HepG2 (cell line): ENCODE measurements around the gene ZDHHC9. TPM values are rescaled to one million over a fixed set of nuclear protein-coding genes. Genes with fewer than 3 reads are reported as not detected.
A peak's percentile ranks its signal among the peaks of the same experiment; 100 is the strongest.
"Not testable (repeated sequence)": the region's sequence is repeated elsewhere in the genome, so short reads cannot be mapped to it uniquely, and the experiment has no call there.

Source experiments
- ATAC-seq: fragments of 200-7000 bp; cut with Tn5 transposase; 3 replicates; pipeline ENCODE4 v1.9.1; 2020; ENCODE audit warnings: mild to moderate bottlenecking, moderate library complexity
- BruUV-seq: library from RNA; stranded (reverse); fragments of 400-500 nt; replicated peaks from 2 replicates; lab custom pipeline; 2021; lab: Mats Ljungman, UMichigan
- CTCF ChIA-PET: fragments of 300-600 bp; formaldehyde crosslinking; extraction: SDS; loops from one replicate; lab custom pipeline; 2021; ENCODE audit warnings: low total read pairs, inconsistent platforms, low intra/inter-chr PET ratio; lab: Yijun Ruan, JAX
- POLR2A ChIA-PET: fragments of 350-600 bp; sonication (Branson Sonifier 250); formaldehyde crosslinking; loops from one replicate; lab custom pipeline; 2020; ENCODE audit warnings: antibody characterized with exemption, inconsistent platforms; lab: Yijun Ruan, JAX
- DNase-seq: peaks from one replicate; pipeline ENCODE4 v3.0.0-alpha.2; 2015; ENCODE audit warnings: low spot score
- FAIRE-seq: peaks from 3 replicates; lab custom pipeline; 2011; peaks lifted over from hg19 to GRCh38; lab: Jason Lieb, UNC
- H2AFZ ChIP-seq: one replicate; pipeline ENCODE4 v1.6.1; 2011; ENCODE audit warnings: low read length, inconsistent platforms
- H3K27ac ChIP-seq: fragments of 300-600 bp; 3 replicates; pipeline ENCODE4 v1.8.0; 2011; ENCODE audit warnings: mixed run types, mild to moderate bottlenecking, mixed read lengths, low read length, inconsistent platforms; ENCODE audit not compliant: insufficient read depth; ENCODE audit errors: extremely low read length
- H3K27me3 ChIP-seq, 2 experiments: fragments of 200-600 bp in 1 of 2; 2 replicates in 1 of 2; 3 replicates in 1 of 2; pipeline versions ENCODE4 v1.6.0 to v1.8.0; 2011; ENCODE audit warnings: low read length in 2 of 2, mild to moderate bottlenecking in 2 of 2, moderate library complexity in 2 of 2, inconsistent platforms in 1 of 2; ENCODE audit not compliant: insufficient read depth in 2 of 2, control insufficient read depth in 1 of 2
- H3K36me3 ChIP-seq, 2 experiments: fragments of 200-600 bp in 1 of 2; replicated peaks in 1 of 2; 2 replicates in 1 of 2; 3 replicates in 1 of 2; pipeline versions ENCODE4 v1.5.1 to v1.8.0; 2011; ENCODE audit warnings: low read length in 2 of 2, inconsistent platforms in 1 of 2; ENCODE audit not compliant: insufficient read depth in 2 of 2, control insufficient read depth in 1 of 2
- H3K4me1 ChIP-seq: 2 replicates; pipeline ENCODE4 v1.5.1; 2012; ENCODE audit warnings: low read length, inconsistent platforms; ENCODE audit not compliant: insufficient read depth
- H3K4me2 ChIP-seq: 2 replicates; pipeline ENCODE4 v1.6.0; 2011; ENCODE audit warnings: low read depth, low read length, inconsistent platforms
- H3K4me3 ChIP-seq, 3 experiments: fragments of 200-600 bp in 1 of 3; sonication (generic), shearing (Covaris generic) in 1 of 3; replicated peaks in 1 of 3; 2 replicates each; pipeline ENCODE4 v1.5.1; 2011 to 2016; ENCODE audit warnings: low read length in 3 of 3, inconsistent platforms in 2 of 3, low read depth in 2 of 3, mild to moderate bottlenecking in 2 of 3, control low read depth in 1 of 3, mixed read lengths in 1 of 3; ENCODE audit not compliant: insufficient read depth in 1 of 3
- H3K79me2 ChIP-seq: one replicate; pipeline ENCODE4 v1.6.1; 2011; ENCODE audit warnings: low read length, inconsistent platforms; ENCODE audit not compliant: insufficient read depth
- H3K9ac ChIP-seq: 2 replicates; pipeline ENCODE4 v1.6.0; 2011; ENCODE audit warnings: mild to moderate bottlenecking, low read depth, low read length, inconsistent platforms; ENCODE audit not compliant: insufficient read depth
- H3K9me3 ChIP-seq: 2 replicates; pipeline ENCODE4 v1.5.1; 2012; ENCODE audit warnings: mild to moderate bottlenecking, low read length
- H4K20me1 ChIP-seq: 2 replicates; pipeline ENCODE4 v1.6.0; 2011; ENCODE audit warnings: inconsistent platforms, mild to moderate bottlenecking, low read length, moderate library complexity; ENCODE audit not compliant: insufficient read depth
- ZNF136 ChIP-seq: sonication (generic); formaldehyde crosslinking; IDR thresholded peaks from 2 replicates; pipeline ENCODE4 v1.8.1; 2022; ENCODE audit warnings: low read depth, mild to moderate bottlenecking, moderate library complexity, missing genetic modification reagents
- ZNF619 ChIP-seq: sonication (generic); formaldehyde crosslinking; IDR thresholded peaks from 2 replicates; pipeline ENCODE4 v1.4.0; 2020; ENCODE audit warnings: mild to moderate bottlenecking, missing genetic modification reagents
- WGBS: methylation state at CpG from one replicate; pipeline ENCODE4 v1.1.6; 2017; ENCODE audit warnings: low lambda C conversion rate; 5-methylcytosine and 5-hydroxymethylcytosine counted together
- in situ Hi-C: cut with HindIII; loops from 2 replicates; pipeline ENCODE4 v1.10.0; 2017; ENCODE audit warnings: low pct_unique_long_range_greater_than_20kb; ENCODE audit not compliant: extremely low pct_ligation_motif_present
- intact Hi-C: fragments of 100-400 bp; cut with micrococcal nuclease; formaldehyde crosslinking; loops from one replicate; pipeline ENCODE4 v1.10.0; 2022; ENCODE audit not compliant: unreplicated experiment
- polyA plus RNA-seq, 8 experiments: library from polyadenylated mRNA; depleted of rRNA in 3 of 8; stranded (reverse) in 7 of 8; unstranded in 1 of 8; fragments of >200 nt; fragmentation: Illumina TruSeq in 4 of 8; extraction: Trizol in 4 of 8; gene quantifications; 2 replicates each; pipeline versions ENCODE4 v1.2.1 to v1.2.3, GENCODE V29; 2011 to 2016; ENCODE audit warnings: low read depth in 4 of 8, missing spikeins in 1 of 8, mixed read lengths in 1 of 8; ENCODE audit not compliant: insufficient read depth in 1 of 8
- total RNA-seq, 5 experiments: library from RNA; depleted of rRNA; stranded (reverse); fragments of >200 nt; fragmentation: Illumina TruSeq; extraction: Trizol; gene quantifications; 2 replicates each; pipeline ENCODE4 v1.2.3, GENCODE V29; 2016; ENCODE audit warnings: low read depth in 1 of 5
- TF ChIP-seq, protein P1 (sequence below): sonication (generic); formaldehyde crosslinking; IDR thresholded peaks from 2 replicates; pipeline ENCODE4 v1.4.0; 2020; ENCODE audit warnings: missing genetic modification reagents
- TF ChIP-seq, protein P2 (sequence below): sonication (generic); formaldehyde crosslinking; IDR thresholded peaks from 2 replicates; pipeline ENCODE4 v1.8.0; 2022; ENCODE audit warnings: missing genetic modification reagents, mild to moderate bottlenecking, borderline replicate concordance

The ZDHHC9 gene
- total and polyA plus RNA-seq, 2 of the 13 experiments (the other 11 are each of a cell fraction or from before 2014, with no cell fraction given): 28.3 to 53.1 TPM

DNA sequence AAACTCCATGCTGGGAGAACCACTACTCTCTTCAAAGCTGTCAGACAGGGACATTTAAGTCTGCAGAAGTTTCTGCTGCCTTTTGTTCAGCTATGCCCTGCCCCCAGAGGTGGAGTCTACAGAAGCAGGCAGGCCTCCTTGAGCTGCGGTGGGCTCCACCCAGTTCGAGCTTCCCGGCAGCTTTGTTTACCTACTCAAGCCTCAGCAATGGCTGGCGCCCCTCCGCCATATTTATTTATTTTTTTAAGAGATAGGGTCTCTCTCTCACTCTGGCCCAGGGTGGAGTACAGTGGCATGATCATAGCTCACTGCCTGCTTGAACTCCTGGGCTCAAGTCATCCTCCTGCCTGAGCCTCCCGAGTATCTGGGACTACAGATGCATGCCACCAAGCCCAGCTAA is 15.4 kb upstream of the ZDHHC9 start:
- H3K79me2 ChIP-seq, BruUV-seq, H3K9ac ChIP-seq, DNase-seq, ATAC-seq, intact Hi-C loops, in situ Hi-C loops, H3K27me3 ChIP-seq, FAIRE-seq, H3K4me1 ChIP-seq, CTCF ChIA-PET, POLR2A ChIA-PET, H3K4me3 ChIP-seq, H3K9me3 ChIP-seq, H4K20me1 ChIP-seq, H2AFZ ChIP-seq, H3K27ac ChIP-seq, H3K36me3 ChIP-seq: not testable (repeated sequence)
- WGBS: 0% methylated on average over 1 of the region's 6 CpGs
- H3K4me2 ChIP-seq: peak overlapping the region; percentile 32; the same call in 1 of the 2 replicates

DNA sequence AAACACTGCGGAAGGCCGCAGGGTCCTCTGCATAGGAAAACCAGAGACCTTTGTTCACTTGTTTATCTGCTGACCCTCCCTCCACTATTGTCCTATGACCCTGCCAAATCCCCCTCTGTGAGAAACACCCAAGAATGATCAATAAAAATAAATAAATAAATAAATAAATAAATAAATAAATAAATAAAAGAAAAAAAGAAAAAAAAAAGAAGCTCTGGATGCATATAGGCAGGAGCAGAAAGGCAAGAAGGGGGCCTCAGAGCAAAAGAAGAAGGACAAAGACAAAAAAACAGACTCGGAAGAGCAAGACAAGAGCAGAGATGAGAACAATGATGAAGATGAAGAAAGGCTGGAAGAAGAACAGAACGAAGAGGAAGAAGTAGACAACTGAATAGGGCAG is 8.1 kb upstream of the ZDHHC9 start:
- H3K4me3 ChIP-seq, H3K79me2 ChIP-seq, H3K27ac ChIP-seq, CTCF ChIA-PET, FAIRE-seq, H2AFZ ChIP-seq, H3K4me2 ChIP-seq, H3K27me3 ChIP-seq, H4K20me1 ChIP-seq, POLR2A ChIA-PET, intact Hi-C loops, ATAC-seq, H3K9ac ChIP-seq, H3K9me3 ChIP-seq, BruUV-seq, in situ Hi-C loops, DNase-seq, H3K4me1 ChIP-seq, H3K36me3 ChIP-seq: not testable (repeated sequence)
- WGBS: 23% methylated on average over 2 of the region's 4 CpGs

DNA sequence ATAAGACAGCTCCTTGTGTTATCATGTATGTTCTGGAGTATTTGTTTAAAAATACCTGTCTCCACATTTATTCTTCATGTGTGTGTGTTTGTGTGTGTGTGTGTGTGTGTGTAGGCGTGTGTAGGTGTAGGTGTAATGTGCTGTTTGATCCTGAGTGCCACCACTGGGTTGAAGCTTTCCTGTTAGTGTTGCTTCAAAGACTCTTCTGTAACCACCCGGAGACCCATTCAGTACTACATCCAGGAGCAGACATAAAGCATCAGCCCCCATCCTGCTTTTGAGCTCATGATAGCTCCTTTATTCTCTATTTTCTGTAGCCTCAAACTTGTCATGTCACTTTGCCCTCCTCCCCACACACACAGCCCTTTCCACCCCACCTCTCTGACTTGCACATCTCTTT is 3.0 kb upstream of the ZDHHC9 start:
- Histone ChIP-seq H3K9me3 (no peaks in the 10 kb centered on the region), H3K4me2 (no peak overlapping the region), H4K20me1 (no peaks in the 10 kb centered on the region), H3K4me1 (peaks cover 24% of the 10 kb centered on the region), H3K4me3 (no peak overlapping the region), H3K36me3 (0 out of 5 replicates have a peak, but pooled peaks cover 0 to 3% of the 10 kb centered on the region in 2 experiments), H3K79me2 (peaks cover 14% of the 10 kb centered on the region), H3K9ac (no peak overlapping the region), H3K27ac (no peak overlapping the region), H3K27me3 (no peaks in the 10 kb centered on the region), H2AFZ (no peak overlapping the region)
- no peak for FAIRE-seq
- in situ Hi-C loops: loop anchor here (10.0 kb wide), 1 partner anchor 58 kb away; the partner anchor contains the start of gene UTP14A
- intact Hi-C loops: loop anchor here (10.0 kb wide), 1 partner anchor 58 kb away; the partner anchor contains the start of gene UTP14A
- ATAC-seq: no peak
- ChIA-PET POLR2A (no interaction called here), CTCF (no interaction called here)
- TF ChIP-seq, protein P1, sequence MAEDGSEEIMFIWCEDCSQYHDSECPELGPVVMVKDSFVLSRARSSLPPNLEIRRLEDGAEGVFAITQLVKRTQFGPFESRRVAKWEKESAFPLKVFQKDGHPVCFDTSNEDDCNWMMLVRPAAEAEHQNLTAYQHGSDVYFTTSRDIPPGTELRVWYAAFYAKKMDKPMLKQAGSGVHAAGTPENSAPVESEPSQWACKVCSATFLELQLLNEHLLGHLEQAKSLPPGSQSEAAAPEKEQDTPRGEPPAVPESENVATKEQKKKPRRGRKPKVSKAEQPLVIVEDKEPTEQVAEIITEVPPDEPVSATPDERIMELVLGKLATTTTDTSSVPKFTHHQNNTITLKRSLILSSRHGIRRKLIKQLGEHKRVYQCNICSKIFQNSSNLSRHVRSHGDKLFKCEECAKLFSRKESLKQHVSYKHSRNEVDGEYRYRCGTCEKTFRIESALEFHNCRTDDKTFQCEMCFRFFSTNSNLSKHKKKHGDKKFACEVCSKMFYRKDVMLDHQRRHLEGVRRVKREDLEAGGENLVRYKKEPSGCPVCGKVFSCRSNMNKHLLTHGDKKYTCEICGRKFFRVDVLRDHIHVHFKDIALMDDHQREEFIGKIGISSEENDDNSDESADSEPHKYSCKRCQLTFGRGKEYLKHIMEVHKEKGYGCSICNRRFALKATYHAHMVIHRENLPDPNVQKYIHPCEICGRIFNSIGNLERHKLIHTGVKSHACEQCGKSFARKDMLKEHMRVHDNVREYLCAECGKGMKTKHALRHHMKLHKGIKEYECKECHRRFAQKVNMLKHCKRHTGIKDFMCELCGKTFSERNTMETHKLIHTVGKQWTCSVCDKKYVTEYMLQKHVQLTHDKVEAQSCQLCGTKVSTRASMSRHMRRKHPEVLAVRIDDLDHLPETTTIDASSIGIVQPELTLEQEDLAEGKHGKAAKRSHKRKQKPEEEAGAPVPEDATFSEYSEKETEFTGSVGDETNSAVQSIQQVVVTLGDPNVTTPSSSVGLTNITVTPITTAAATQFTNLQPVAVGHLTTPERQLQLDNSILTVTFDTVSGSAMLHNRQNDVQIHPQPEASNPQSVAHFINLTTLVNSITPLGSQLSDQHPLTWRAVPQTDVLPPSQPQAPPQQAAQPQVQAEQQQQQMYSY (CRISPR knock-in tag): no peak
- no peak for TF ChIP-seq ZNF619 (CRISPR knock-in tag)
- TF ChIP-seq ZNF136: no peak
- TF ChIP-seq, protein P2, sequence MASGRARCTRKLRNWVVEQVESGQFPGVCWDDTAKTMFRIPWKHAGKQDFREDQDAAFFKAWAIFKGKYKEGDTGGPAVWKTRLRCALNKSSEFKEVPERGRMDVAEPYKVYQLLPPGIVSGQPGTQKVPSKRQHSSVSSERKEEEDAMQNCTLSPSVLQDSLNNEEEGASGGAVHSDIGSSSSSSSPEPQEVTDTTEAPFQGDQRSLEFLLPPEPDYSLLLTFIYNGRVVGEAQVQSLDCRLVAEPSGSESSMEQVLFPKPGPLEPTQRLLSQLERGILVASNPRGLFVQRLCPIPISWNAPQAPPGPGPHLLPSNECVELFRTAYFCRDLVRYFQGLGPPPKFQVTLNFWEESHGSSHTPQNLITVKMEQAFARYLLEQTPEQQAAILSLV: no peak
- WGBS: 17% methylated on average over 1 of the region's 2 CpGs
- DNase-seq: no peak
- no TSS peak for BruUV-seq
